HepG2 (cell line): Measurements from ENCODE around the gene ST3GAL4. TPM values are rescaled to one million over a fixed set of nuclear protein-coding genes. Genes with fewer than 3 reads are reported as not detected.

Experiments used
- ARNTL ChIP-seq: sonication (generic); formaldehyde crosslinking; IDR thresholded peaks from 2 replicates; pipeline ENCODE4 v1.4.0; 2020; ENCODE audit warnings: mild to moderate bottlenecking, missing genetic modification reagents
- EEA1 ChIP-seq: sonication (generic); formaldehyde crosslinking; IDR thresholded peaks from 2 replicates; pipeline ENCODE4 v1.5.1; 2020; ENCODE audit warnings: mild to moderate bottlenecking, missing genetic modification reagents, borderline replicate concordance
- HDAC1 ChIP-seq: sonication (generic); formaldehyde crosslinking; IDR thresholded peaks from 2 replicates; pipeline ENCODE4 v1.5.1; 2020; ENCODE audit warnings: mild to moderate bottlenecking, missing genetic modification reagents
- HNF4G ChIP-seq, 2 experiments: sonication (generic) in 1 of 2; formaldehyde crosslinking in 1 of 2; IDR thresholded peaks; 2 replicates each; pipeline versions ENCODE4 v1.4.0 to v1.6.1; 2011 to 2020; ENCODE audit warnings: borderline replicate concordance in 2 of 2, low read depth in 2 of 2, mild to moderate bottlenecking in 2 of 2, low read length in 1 of 2, missing genetic modification reagents in 1 of 2, moderate library complexity in 1 of 2
- HNRNPL ChIP-seq: fragments of 200-400 bp; formaldehyde crosslinking; IDR thresholded peaks from 2 replicates; pipeline ENCODE4 v1.6.1; 2017; ENCODE audit warnings: mild to moderate bottlenecking, low read depth, low read length
- KLF16 ChIP-seq, 2 experiments: sonication (generic) in 1 of 2; formaldehyde crosslinking in 1 of 2; IDR thresholded peaks; 2 replicates each; pipeline versions ENCODE4 v1.6.1 to v1.8.0; 2016 to 2023; ENCODE audit warnings: missing genetic modification reagents in 2 of 2, missing compliant biosample characterization in 1 of 2
- MAX ChIP-seq: IDR thresholded peaks from 2 replicates; pipeline ENCODE4 v1.6.1; 2012; ENCODE audit warnings: inconsistent platforms
- MYPOP ChIP-seq: sonication (generic); formaldehyde crosslinking; IDR thresholded peaks from 2 replicates; pipeline ENCODE4 v1.8.1; 2023; ENCODE audit warnings: mild to moderate bottlenecking, moderate library complexity, missing genetic modification reagents
- PHF8 ChIP-seq: sonication (generic); formaldehyde crosslinking; IDR thresholded peaks from 2 replicates; pipeline ENCODE4 v1.5.0; 2020; ENCODE audit warnings: missing genetic modification reagents
- RBFOX2 ChIP-seq: fragments of 200-400 bp; formaldehyde crosslinking; IDR thresholded peaks from 2 replicates; pipeline ENCODE4 v1.6.1; 2017; ENCODE audit warnings: low read depth, mild to moderate bottlenecking, low read length
- SALL1 ChIP-seq: sonication (generic); formaldehyde crosslinking; IDR thresholded peaks from 2 replicates; pipeline ENCODE4 v1.8.0; 2022; ENCODE audit warnings: mild to moderate bottlenecking, missing genetic modification reagents
- SRY ChIP-seq: sonication (generic); formaldehyde crosslinking; IDR thresholded peaks from 2 replicates; pipeline ENCODE4 v1.8.0; 2022; ENCODE audit warnings: mild to moderate bottlenecking, missing genetic modification reagents
- TAF1 ChIP-seq: sonication (generic); formaldehyde crosslinking; IDR thresholded peaks from 2 replicates; pipeline ENCODE4 v1.4.0; 2020; ENCODE audit warnings: missing genetic modification reagents
- THAP11 ChIP-seq: IDR thresholded peaks from 2 replicates; pipeline ENCODE4 v1.6.1; 2016; ENCODE audit warnings: missing biosample characterization, missing genetic modification reagents
- ZBTB7B ChIP-seq: sonication (generic); formaldehyde crosslinking; IDR thresholded peaks from 2 replicates; pipeline ENCODE4 v1.4.0; 2020; ENCODE audit warnings: missing genetic modification reagents
- ZNF143 ChIP-seq: sonication (generic); formaldehyde crosslinking; IDR thresholded peaks from 2 replicates; pipeline ENCODE4 v1.4.0; 2020; ENCODE audit warnings: missing genetic modification reagents
- ZNF296 ChIP-seq: sonication (generic); formaldehyde crosslinking; conservative IDR thresholded peaks from 2 replicates; pipeline ENCODE4 v1.5.0; 2020; ENCODE audit warnings: mild to moderate bottlenecking, missing genetic modification reagents
- ZNF496 ChIP-seq: sonication (generic); formaldehyde crosslinking; IDR thresholded peaks from 2 replicates; pipeline ENCODE4 v1.8.1; 2023; ENCODE audit warnings: mild to moderate bottlenecking, moderate library complexity, missing genetic modification reagents; ENCODE audit not compliant: insufficient replicate concordance
- ZNF740 ChIP-seq: sonication (generic); formaldehyde crosslinking; IDR thresholded peaks from 2 replicates; pipeline ENCODE4 v1.4.0; 2020; ENCODE audit warnings: missing genetic modification reagents
- ZSCAN21 ChIP-seq: sonication (generic); formaldehyde crosslinking; IDR thresholded peaks from 2 replicates; pipeline ENCODE4 v1.8.0; 2022; ENCODE audit warnings: mild to moderate bottlenecking, missing genetic modification reagents, moderate library complexity, borderline replicate concordance
- polyA plus RNA-seq, 8 experiments: library from polyadenylated mRNA; depleted of rRNA in 3 of 8; stranded (reverse) in 7 of 8; unstranded in 1 of 8; fragments of >200 nt; fragmentation: Illumina TruSeq in 4 of 8; extraction: Trizol in 4 of 8; gene quantifications; 2 replicates each; pipeline versions ENCODE4 v1.2.1 to v1.2.3, GENCODE V29; 2011 to 2016; ENCODE audit warnings: low read depth in 4 of 8, missing spikeins in 1 of 8, mixed read lengths in 1 of 8; ENCODE audit not compliant: insufficient read depth in 1 of 8
- total RNA-seq, 5 experiments: library from RNA; depleted of rRNA; stranded (reverse); fragments of >200 nt; fragmentation: Illumina TruSeq; extraction: Trizol; gene quantifications; 2 replicates each; pipeline ENCODE4 v1.2.3, GENCODE V29; 2016; ENCODE audit warnings: low read depth in 1 of 5
- TF ChIP-seq, protein P1 (sequence below): sonication (generic); formaldehyde crosslinking; IDR thresholded peaks from 2 replicates; pipeline ENCODE4 v1.8.0; 2022; ENCODE audit warnings: missing genetic modification reagents, mild to moderate bottlenecking, moderate library complexity, borderline replicate concordance

ST3GAL4 gene
- total and polyA plus RNA-seq, 2 of the 13 experiments (the other 11 are each of a cell fraction or from before 2014, with no cell fraction given): 9.1 to 13.3 TPM

GRCh38 chr11:126355926-126356897 is 726 bp downstream of the ST3GAL4 start (continued):
- 0 out of 2 replicates have a peak, but pooled peaks have one; percentile 41 for TF ChIP-seq RBFOX2
- 0 out of 2 replicates have a peak, but pooled peaks have one; percentile 43 for TF ChIP-seq ZNF740 (CRISPR knock-in tag)
- TF ChIP-seq SALL1 (CRISPR knock-in tag): 0 out of 2 replicates have a peak, but pooled peaks have one; percentile 37
- TF ChIP-seq ZBTB7B (CRISPR knock-in tag): 0 out of 2 replicates have a peak, but pooled peaks have one; percentile 2
- TF ChIP-seq MAX: peak; percentile 54; the same call in 1 of the 2 replicates
- TF ChIP-seq HNRNPL: peak; percentile 98
- TF ChIP-seq PHF8 (CRISPR knock-in tag): 0 out of 2 replicates have a peak, but pooled peaks have one; percentile 33
- 0 out of 2 replicates have a peak, but pooled peaks have one; percentile 8 for TF ChIP-seq ZNF296 (CRISPR knock-in tag)
- TF ChIP-seq HDAC1 (CRISPR knock-in tag): peak; percentile 9; the same call in 1 of the 2 replicates
- peak; percentile 8; the same call in 1 of the 2 replicates for TF ChIP-seq TAF1
- 0 out of 2 replicates have a peak, but pooled peaks have one; percentile 6 for TF ChIP-seq THAP11 (CRISPR knock-in tag)
- TF ChIP-seq, protein P1, sequence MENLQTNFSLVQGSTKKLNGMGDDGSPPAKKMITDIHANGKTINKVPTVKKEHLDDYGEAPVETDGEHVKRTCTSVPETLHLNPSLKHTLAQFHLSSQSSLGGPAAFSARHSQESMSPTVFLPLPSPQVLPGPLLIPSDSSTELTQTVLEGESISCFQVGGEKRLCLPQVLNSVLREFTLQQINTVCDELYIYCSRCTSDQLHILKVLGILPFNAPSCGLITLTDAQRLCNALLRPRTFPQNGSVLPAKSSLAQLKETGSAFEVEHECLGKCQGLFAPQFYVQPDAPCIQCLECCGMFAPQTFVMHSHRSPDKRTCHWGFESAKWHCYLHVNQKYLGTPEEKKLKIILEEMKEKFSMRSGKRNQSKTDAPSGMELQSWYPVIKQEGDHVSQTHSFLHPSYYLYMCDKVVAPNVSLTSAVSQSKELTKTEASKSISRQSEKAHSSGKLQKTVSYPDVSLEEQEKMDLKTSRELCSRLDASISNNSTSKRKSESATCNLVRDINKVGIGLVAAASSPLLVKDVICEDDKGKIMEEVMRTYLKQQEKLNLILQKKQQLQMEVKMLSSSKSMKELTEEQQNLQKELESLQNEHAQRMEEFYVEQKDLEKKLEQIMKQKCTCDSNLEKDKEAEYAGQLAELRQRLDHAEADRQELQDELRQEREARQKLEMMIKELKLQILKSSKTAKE (CRISPR knock-in tag): no peak
- no peak for TF ChIP-seq ZNF496
- no peak for TF ChIP-seq HNF4G (IDR thresholded peaks at IDR 0.05; ENCODE audit: borderline replicate concordance, low read depth, low read length)
- peak; percentile 29; the same call in 1 of the 2 replicates for TF ChIP-seq HNF4G (CRISPR knock-in tag; IDR thresholded peaks at IDR 0.05; ENCODE audit: borderline replicate concordance, low read depth)
- 0 out of 2 replicates have a peak, but pooled peaks have one; percentile 16 for TF ChIP-seq ARNTL (CRISPR knock-in tag)
- 0 out of 2 replicates have a peak, but pooled peaks have one; percentile 53 for TF ChIP-seq SRY (CRISPR knock-in tag)
- TF ChIP-seq KLF16 (CRISPR knock-in tag; IDR thresholded peaks at IDR 0.05): 0 out of 4 replicates have a peak, but pooled peaks of 1 of the 2 experiments have one; percentile 29
- TF ChIP-seq ZNF143: no peak
- 0 out of 2 replicates have a peak, but pooled peaks have one; percentile 47 for TF ChIP-seq EEA1 (CRISPR knock-in tag)
- peak; percentile 58; the same call in 1 of the 2 replicates for TF ChIP-seq MYPOP (CRISPR knock-in tag)
- 0 out of 2 replicates have a peak, but pooled peaks have one; percentile 0 for TF ChIP-seq ZSCAN21 (CRISPR knock-in tag)
